Embryonic facial prominence (tissue), 1 donor: ENCODE measurements around the gene ZNF483.
A peak's percentile ranks its signal among the peaks of the same experiment; 100 is the strongest.
"Not testable (repeated sequence)": the region's sequence is repeated elsewhere in the genome, so short reads cannot be mapped to it uniquely, and the experiment has no call there.

Experiments
- DNase-seq: peaks from one replicate; pipeline ENCODE4 v3.0.0-alpha.2; 2016; ENCODE audit errors: extremely low spot score

Gene ZNF483

GRCh38 chr9:111542497-111543254, 17.7 kb downstream of the ZNF483 start:
- DNase-seq, result no peak

- no peak for DNase-seq
Observed at GRCh38 chr9:111548623-111549022, 23.6 kb downstream of the ZNF483 start.

- DNase-seq, result not testable (repeated sequence)
Observed at GRCh38 chr9:111555425-111555824, 30.4 kb downstream of the ZNF483 start.

GRCh38 chr9:111559000-111559610, 34.1 kb downstream of the ZNF483 start:
- no peak for DNase-seq

- DNase-seq, result no peak
Observed at GRCh38 chr9:111561165-111561719, 36.3 kb downstream of the ZNF483 start.

GRCh38 chr9:111566234-111566633, 41.3 kb downstream of the ZNF483 start:
- no peak for DNase-seq

- not testable (repeated sequence) for DNase-seq
Observed at GRCh38 chr9:111568127-111568526, 43.1 kb downstream of the ZNF483 start.

GRCh38 chr9:111572950-111573604, 48.1 kb downstream of the ZNF483 start:
- DNase-seq, result peak; percentile 71

- DNase-seq, result no peak
Observed at GRCh38 chr9:111582888-111583287, 57.9 kb downstream of the ZNF483 start.

GRCh38 chr9:111586378-111586777, 61.4 kb downstream of the ZNF483 start:
- DNase-seq, result no peak

GRCh38 chr9:111588846-111589245, 63.9 kb downstream of the ZNF483 start:
- no peak for DNase-seq

GRCh38 chr9:111597852-111598732, 73.1 kb downstream of the ZNF483 start:
- DNase-seq, result peak; percentile 41

- no peak for DNase-seq
Observed at GRCh38 chr9:111598733-111599091, 73.7 kb downstream of the ZNF483 start.

- peak; percentile 50 for DNase-seq
Observed at GRCh38 chr9:111599092-111599954, 74.3 kb downstream of the ZNF483 start, which contains the start of gene PTGR1. TSS of gene PTGR1 (minus strand) at chr9:111599647. CDS start at chr9:111597422, 2,225 bp downstream.

- no peak for DNase-seq
Observed at GRCh38 chr9:111599955-111600343, 75.0 kb downstream of the ZNF483 start.

- no peak for DNase-seq
Observed at GRCh38 chr9:111601237-111602018, 76.4 kb downstream of the ZNF483 start.

GRCh38 chr9:111603041-111603440, 78.1 kb downstream of the ZNF483 start:
- no peak for DNase-seq

- no peak for DNase-seq
Observed at GRCh38 chr9:111604054-111604615, 79.2 kb downstream of the ZNF483 start.

GRCh38 chr9:111605041-111605559, 80.1 kb downstream of the ZNF483 start:
- DNase-seq, result no peak
